Measurements from ENCODE around the gene DLGAP1. TPM values are rescaled to one million over a fixed set of nuclear protein-coding genes. Genes with fewer than 3 reads are reported as not detected.
"Not testable (repeated sequence)": the region's sequence is repeated elsewhere in the genome, so short reads cannot be mapped to it uniquely, and the experiment has no call there.

The DLGAP1 gene
- total RNA-seq, 1 donor from 2014 or later: 3.2 TPM

- Histone ChIP-seq H3K36me3 (no peaks in the 10 kb centered on the region), H3K4me3 (peak overlapping the region; percentile 41 to 43), H3K4me1 (peaks cover 42% of the 10 kb centered on the region), H3K27me3 (no peaks in the 10 kb centered on the region), H3K9me3 (no peaks in the 10 kb centered on the region), H3K27ac (peak overlapping the region; percentile 88)
- DNase-seq (ENCODE audit: extremely low spot score in 2 of 2): no peak
- intact Hi-C loops (cut with DNase I): loop anchor here (2.0 kb wide), 1 partner anchor 157 kb away; no protein-coding TSS in a partner anchor
- peak in 1 of 2 donors; percentile 26 for TF ChIP-seq POLR2AphosphoS5 (IDR thresholded peaks at IDR 0.05; ENCODE audit: insufficient read depth in 1 of 2, low read depth in 1 of 2)
- TF ChIP-seq POLR2A (IDR thresholded peaks at IDR 0.05): no peak
Measured at GRCh38 chr18:3605954-3606443, 849.1 kb downstream of the DLGAP1 start.

GRCh38 chr18:3605486-3605952, 849.6 kb downstream of the DLGAP1 start:
- H3K4me3 ChIP-seq: peak overlapping the region; percentile 41 to 43
- peak overlapping the region; percentile 88 for H3K27ac ChIP-seq
- DNase-seq (ENCODE audit: extremely low spot score in 2 of 2): no peak
- H3K36me3 ChIP-seq: no peaks in the 10 kb centered on the region
- no peaks in the 10 kb centered on the region for H3K27me3 ChIP-seq
- H3K4me1 ChIP-seq: peaks cover 42% of the 10 kb centered on the region
- TF ChIP-seq POLR2A (IDR thresholded peaks at IDR 0.05) (no peak), CTCF (IDR thresholded peaks at IDR 0.05) (no peak), POLR2AphosphoS5 (IDR thresholded peaks at IDR 0.05; ENCODE audit: insufficient read depth in 1 of 2, low read depth in 1 of 2) (no peak)
- intact Hi-C loops (cut with DNase I): loop anchor here (2.0 kb wide), 1 partner anchor 157 kb away; no protein-coding TSS in a partner anchor
- no peaks in the 10 kb centered on the region for H3K9me3 ChIP-seq

- Histone ChIP-seq H3K36me3 (no peaks in the 10 kb centered on the region), H3K27me3 (no peaks in the 10 kb centered on the region), H3K4me1 (peaks cover 42% of the 10 kb centered on the region), H3K9me3 (no peaks in the 10 kb centered on the region), H3K4me3 (peak overlapping the region; percentile 41 to 43), H3K27ac (peak overlapping the region; percentile 88)
- intact Hi-C loops (cut with DNase I): loop anchor here (2.0 kb wide), 1 partner anchor 156 kb away; no protein-coding TSS in a partner anchor
- no peak for TF ChIP-seq POLR2A (IDR thresholded peaks at IDR 0.05)
- peak; percentile 31 to 68 for TF ChIP-seq POLR2AphosphoS5 (IDR thresholded peaks at IDR 0.05; ENCODE audit: insufficient read depth in 1 of 2, low read depth in 1 of 2)
- no peak for TF ChIP-seq CTCF (IDR thresholded peaks at IDR 0.05)
- DNase-seq (ENCODE audit: extremely low spot score in 2 of 2): no peak
Measured at GRCh38 chr18:3604498-3605408, 850.4 kb downstream of the DLGAP1 start.

- Histone ChIP-seq H3K9me3 (no peaks in the 10 kb centered on the region), H3K27me3 (no peaks in the 10 kb centered on the region), H3K27ac (peak overlapping the region; percentile 88), H3K36me3 (no peaks in the 10 kb centered on the region), H3K4me1 (peaks cover 42% of the 10 kb centered on the region), H3K4me3 (peak overlapping the region; percentile 41 to 43)
- intact Hi-C loops (cut with DNase I): loop anchor here (2.0 kb wide), 1 partner anchor 155 kb away; no protein-coding TSS in a partner anchor
- DNase-seq (ENCODE audit: extremely low spot score in 2 of 2): no peak
- TF ChIP-seq CTCF (IDR thresholded peaks at IDR 0.05): no peak
- TF ChIP-seq POLR2A (IDR thresholded peaks at IDR 0.05): no peak
- no peak for TF ChIP-seq POLR2AphosphoS5 (IDR thresholded peaks at IDR 0.05; ENCODE audit: insufficient read depth in 1 of 2, low read depth in 1 of 2)
Measured at GRCh38 chr18:3604235-3604497, 850.9 kb downstream of the DLGAP1 start.

- no peak for DNase-seq (ENCODE audit: extremely low spot score in 2 of 2)
- Histone ChIP-seq H3K27me3 (no peaks in the 10 kb centered on the region), H3K4me3 (peak overlapping the region; percentile 41 to 43), H3K4me1 (peaks cover 42% of the 10 kb centered on the region), H3K36me3 (no peaks in the 10 kb centered on the region), H3K27ac (peak overlapping the region; percentile 88), H3K9me3 (no peaks in the 10 kb centered on the region)
- intact Hi-C loops (cut with DNase I): loop anchor here (1.0 to 2.0 kb wide), 2 partner anchors 21 to 155 kb away; no protein-coding TSS in a partner anchor
- TF ChIP-seq POLR2A (IDR thresholded peaks at IDR 0.05) (no peak), CTCF (IDR thresholded peaks at IDR 0.05) (no peak), POLR2AphosphoS5 (IDR thresholded peaks at IDR 0.05; ENCODE audit: insufficient read depth in 1 of 2, low read depth in 1 of 2) (peak in 1 of 2 donors; percentile 95)
Measured at GRCh38 chr18:3603421-3604234, 851.5 kb downstream of the DLGAP1 start.

GRCh38 chr18:3601106-3601755, 853.9 kb downstream of the DLGAP1 start:
- H3K9me3 ChIP-seq; H3K27ac ChIP-seq; DNase-seq (ENCODE audit: extremely low spot score in 2 of 2); H3K36me3 ChIP-seq; intact Hi-C loops (cut with DNase I); H3K27me3 ChIP-seq; H3K4me3 ChIP-seq: not testable (repeated sequence)
- peaks cover 54% of the 10 kb centered on the region for H3K4me1 ChIP-seq
